Activated CD8-positive, alpha-beta T cell treated with anti-CD3 and anti-CD28 coated beads for 36 hours (primary cell): ENCODE results near the gene ADRA2A. TPM values are rescaled to one million over a fixed set of nuclear protein-coding genes. Genes with fewer than 3 reads are reported as not detected.

ENCODE experiments used
- ATAC-seq: fragments of 200-7000 bp; cut with Tn5 transposase; one replicate; pipeline ENCODE4 v1.10.0; 2021; ENCODE audit warnings: mild to moderate bottlenecking, moderate library complexity
- CTCF ChIA-PET: fragments of 350-600 bp; sonication (Branson Sonifier 250); formaldehyde crosslinking; loops from one replicate; lab custom pipeline; 2021; ENCODE audit warnings: antibody characterized with exemption; lab: Charles Lee
- POLR2A ChIA-PET: fragments of 350-600 bp; sonication (Branson Sonifier 250); formaldehyde crosslinking; loops from one replicate; lab custom pipeline; 2021; ENCODE audit warnings: antibody characterized with exemption; lab: Charles Lee
- DNase-seq: peaks from one replicate; pipeline ENCODE4 v3.0.0-alpha.2; 2020
- H3K27ac Mint-ChIP-seq: one replicate; pipeline ENCODE4 v1.8.0; 2021; ENCODE audit warnings: mild to moderate bottlenecking, mixed read lengths
- H3K27me3 Mint-ChIP-seq: one replicate; pipeline ENCODE4 v1.8.0; 2021; ENCODE audit warnings: mixed read lengths
- H3K36me3 Mint-ChIP-seq: one replicate; pipeline ENCODE4 v1.8.0; 2021; ENCODE audit warnings: low read depth, mixed read lengths
- H3K4me1 Mint-ChIP-seq: one replicate; pipeline ENCODE4 v1.8.0; 2021; ENCODE audit warnings: low read depth, mixed read lengths
- H3K4me3 Mint-ChIP-seq: one replicate; pipeline ENCODE4 v1.8.0; 2021; ENCODE audit warnings: mild to moderate bottlenecking, moderate library complexity, mixed read lengths
- H3K9me3 Mint-ChIP-seq: one replicate; pipeline ENCODE4 v1.8.0; 2021; ENCODE audit warnings: mixed read lengths
- CTCF ChIP-seq: fragments of 200-600 bp; IDR thresholded peaks from one replicate; pipeline ENCODE4 v1.8.0; 2022; ENCODE audit warnings: antibody characterized with exemption, mild to moderate bottlenecking
- intact Hi-C: fragments of 100-400 bp; cut with micrococcal nuclease; formaldehyde crosslinking; loops from one replicate; pipeline ENCODE4 v1.10.0; 2022
- total RNA-seq, 2 experiments: library from RNA; stranded (reverse); gene quantifications; one replicate each; pipeline ENCODE4 v1.2.3, GENCODE V29; 2021

ADRA2A gene
- total RNA-seq, 2 experiments from 2014 or later = 0.07 TPM; not detected in 1

DNA sequence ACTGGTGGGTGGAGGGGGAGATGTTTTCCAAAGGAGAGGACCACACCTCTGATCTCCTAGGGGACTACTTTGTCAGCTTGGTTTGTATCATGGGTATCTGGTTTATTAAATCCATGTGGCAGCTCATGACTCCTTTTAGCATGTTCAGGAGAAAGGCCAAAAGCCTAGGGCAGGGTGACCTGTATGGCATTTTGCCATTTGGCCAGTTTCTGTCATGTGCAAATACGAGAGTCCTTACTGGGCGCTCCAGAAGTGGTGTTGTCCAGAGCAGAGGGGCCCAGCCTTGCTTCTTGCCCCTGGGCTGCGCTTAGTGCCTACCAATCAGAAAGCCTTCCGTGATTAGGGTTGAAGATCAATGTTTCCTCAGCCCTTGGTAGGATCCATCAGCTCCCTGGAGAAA is 31.0 kb downstream of the ADRA2A start:
- no peak overlapping the region for H3K27ac Mint-ChIP-seq
- no peaks in the 10 kb centered on the region for H3K9me3 Mint-ChIP-seq
- ChIA-PET CTCF (interaction anchor here (0.7 kb wide), 1 partner anchor 10 kb away, joined by 3 read pairs; no protein-coding TSS in a partner anchor), POLR2A (no interaction called here)
- H3K27me3 Mint-ChIP-seq = peaks cover 6% of the 10 kb centered on the region
- H3K4me3 Mint-ChIP-seq = no peak overlapping the region
- no peak for ATAC-seq
- no peak for TF ChIP-seq CTCF
- intact Hi-C loops = no loop called here
- H3K4me1 Mint-ChIP-seq = no peaks in the 10 kb centered on the region
- no peak for DNase-seq
- H3K36me3 Mint-ChIP-seq = no peaks in the 10 kb centered on the region

- CTCF ChIA-PET = interaction anchor here (0.7 kb wide), 1 partner anchor 31 kb away, joined by 3 read pairs; the partner anchor contains the start of gene ADRA2A
Measured at GRCh38 chr10:111108441-111108840, 31.6 kb downstream of the ADRA2A start.

DNA sequence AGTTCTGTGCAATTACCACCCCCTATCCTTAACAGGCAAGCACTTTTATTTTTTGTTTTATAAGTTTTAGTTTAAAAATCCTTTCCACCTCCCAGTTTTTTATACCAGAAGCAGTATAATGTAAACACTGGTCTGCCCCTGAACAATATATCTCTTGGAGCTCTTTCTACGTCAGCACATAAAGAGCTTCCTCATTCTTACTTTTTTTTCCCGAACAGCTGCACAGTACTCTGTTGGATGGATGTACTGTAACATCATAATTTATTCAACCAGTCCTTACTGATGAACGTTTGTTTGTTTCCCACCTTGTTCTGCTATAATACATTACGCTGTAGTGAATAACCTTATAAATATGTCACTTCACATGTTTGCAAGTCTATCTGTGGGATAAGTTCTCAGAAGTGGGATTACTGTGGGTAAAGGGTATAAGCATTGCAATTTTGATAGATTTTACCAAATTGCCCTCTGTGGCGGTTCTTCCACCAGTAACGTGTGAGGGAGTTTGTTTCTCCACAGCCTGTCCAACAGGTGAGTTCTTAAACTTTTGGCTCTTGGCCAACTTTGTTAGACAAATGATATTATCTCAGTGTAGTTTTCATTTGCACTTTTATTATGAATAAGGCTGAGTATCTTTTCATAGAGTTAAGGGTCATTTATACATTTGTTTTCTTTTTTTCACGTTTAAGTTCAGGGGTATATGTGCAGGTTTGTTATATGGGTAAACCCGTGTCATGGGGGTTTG is 32.8 kb downstream of the ADRA2A start:
- H3K4me1 Mint-ChIP-seq = peaks cover 4% of the 10 kb centered on the region
- no peaks in the 10 kb centered on the region for H3K9me3 Mint-ChIP-seq
- H3K27ac Mint-ChIP-seq = no peak overlapping the region
- CTCF ChIA-PET = no interaction called here
- peaks cover 6% of the 10 kb centered on the region for H3K27me3 Mint-ChIP-seq
- no peak for ATAC-seq
- TF ChIP-seq CTCF = no peak
- POLR2A ChIA-PET = no interaction called here
- intact Hi-C loops = no loop called here
- DNase-seq = no peak
- no peak overlapping the region for H3K4me3 Mint-ChIP-seq
- H3K36me3 Mint-ChIP-seq = no peaks in the 10 kb centered on the region

More at GRCh38 chr10:111108441-111108840, 31.6 kb downstream of the ADRA2A start:
- Mint-ChIP-seq H3K36me3 (no peaks in the 10 kb centered on the region), H3K27ac (no peak overlapping the region), H3K4me1 (no peaks in the 10 kb centered on the region), H3K9me3 (no peaks in the 10 kb centered on the region), H3K27me3 (peaks cover 6% of the 10 kb centered on the region), H3K4me3 (no peak overlapping the region)
- DNase-seq (no peak), ATAC-seq (no peak)
- POLR2A ChIA-PET = no interaction called here
- TF ChIP-seq CTCF = no peak
- intact Hi-C loops = no loop called here

DNA sequence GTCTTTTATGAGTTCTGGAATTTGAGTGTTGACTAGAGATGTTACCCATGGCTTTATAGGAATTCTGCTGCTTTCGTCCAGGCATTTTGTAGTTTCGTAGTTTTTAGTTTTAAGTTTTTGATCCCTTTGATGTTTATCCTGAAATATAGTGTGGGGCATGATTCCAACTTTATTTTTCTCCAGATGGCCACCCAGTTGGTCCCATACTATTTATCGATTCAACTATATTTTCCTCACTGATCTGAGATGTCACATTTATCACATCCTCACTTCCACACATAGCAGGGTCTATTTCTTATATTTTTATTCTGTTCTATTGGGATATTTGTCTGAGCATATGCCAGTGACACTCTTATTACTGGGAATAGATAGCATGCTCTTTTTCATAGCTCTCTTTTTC is 33.9 kb downstream of the ADRA2A start:
- ATAC-seq (no peak), DNase-seq (no peak)
- no peak for TF ChIP-seq CTCF
- Mint-ChIP-seq H3K4me1 (peaks cover 6% of the 10 kb centered on the region), H3K36me3 (no peaks in the 10 kb centered on the region), H3K9me3 (no peaks in the 10 kb centered on the region), H3K4me3 (no peak overlapping the region), H3K27me3 (peaks cover 2% of the 10 kb centered on the region), H3K27ac (no peak overlapping the region)
- ChIA-PET POLR2A (no interaction called here), CTCF (no interaction called here)
- intact Hi-C loops = no loop called here

DNA sequence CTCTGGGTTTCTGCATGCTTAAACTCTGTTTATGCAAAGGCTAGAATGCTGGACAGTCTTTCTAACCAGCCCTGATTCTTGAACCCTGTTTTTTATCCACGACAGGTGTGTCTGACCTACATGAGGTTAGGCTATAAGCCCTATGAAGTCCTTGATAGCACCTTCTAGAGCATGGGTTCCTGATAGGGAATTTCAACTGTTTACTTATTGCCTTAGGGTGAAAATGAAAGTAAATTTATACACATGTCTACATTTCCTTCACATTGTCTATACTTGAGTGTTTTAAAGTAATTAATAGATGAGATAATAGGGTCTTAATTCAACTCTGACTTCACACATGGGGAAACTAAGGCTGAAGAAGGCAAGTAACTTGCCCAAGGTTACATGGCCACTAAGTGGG is 35.5 kb downstream of the ADRA2A start:
- H3K4me1 Mint-ChIP-seq = peaks cover 6% of the 10 kb centered on the region
- no peak for DNase-seq
- POLR2A ChIA-PET = no interaction called here
- TF ChIP-seq CTCF = no peak
- no peaks in the 10 kb centered on the region for H3K27me3 Mint-ChIP-seq
- no peak for ATAC-seq
- no peaks in the 10 kb centered on the region for H3K36me3 Mint-ChIP-seq
- no peak overlapping the region for H3K27ac Mint-ChIP-seq
- no peak overlapping the region for H3K4me3 Mint-ChIP-seq
- intact Hi-C loops = no loop called here
- no peaks in the 10 kb centered on the region for H3K9me3 Mint-ChIP-seq
- CTCF ChIA-PET = interaction anchor here (0.7 kb wide), 1 partner anchor 36 kb away, joined by 3 read pairs; the partner anchor contains the start of gene ADRA2A
